Thyroid gland (tissue), 4 donors: ENCODE measurements around the gene ZBTB5. TPM values are rescaled to one million over a fixed set of nuclear protein-coding genes. Genes with fewer than 3 reads are reported as not detected.

ENCODE experiments used
- DNase-seq, 2 donors: peaks; one replicate each; pipeline ENCODE4 v3.0.0-alpha.2; 2019
- H3K27ac ChIP-seq, 3 donors: fragments of 200-600 bp; sonication (generic); 1 replicate in 2 of 3; 2 replicates in 1 of 3; pipeline ENCODE4 v1.5.1; 2016 to 2019; ENCODE audit warnings: mild to moderate bottlenecking in 1 of 3, moderate library complexity in 1 of 3
- H3K27me3 ChIP-seq: fragments of 200-600 bp; sonication (generic); one replicate; pipeline ENCODE4 v1.5.1; 2019
- H3K36me3 ChIP-seq, 2 donors: fragments of 200-600 bp; sonication (generic); one replicate each; pipeline ENCODE4 v1.5.1; 2016 to 2019
- H3K4me1 ChIP-seq, 2 donors: fragments of 200-600 bp; sonication (generic); one replicate each; pipeline ENCODE4 v1.5.1; 2017 to 2019
- H3K4me3 ChIP-seq, 3 donors: fragments of 200-600 bp; sonication (generic); replicated peaks in 1 of 3; 1 replicate in 2 of 3; 2 replicates in 1 of 3; pipeline ENCODE4 v1.5.1; 2016; ENCODE audit warnings: mild to moderate bottlenecking in 1 of 3
- H3K9me3 ChIP-seq: fragments of 200-600 bp; sonication (generic); one replicate; pipeline ENCODE4 v1.5.1; 2017
- CTCF ChIP-seq, 6 experiments: fragments of 200-600 bp in 3 of 6; fragments of 450-650 bp in 3 of 6; sonication (generic) in 3 of 6; IDR thresholded peaks; one replicate each; pipeline ENCODE4 v1.5.1; 2016 to 2019; ENCODE audit warnings: antibody characterized with exemption in 6 of 6, mild to moderate bottlenecking in 2 of 6, inconsistent platforms in 1 of 6, moderate library complexity in 1 of 6
- POLR2A ChIP-seq, 2 donors: fragments of 450-650 bp; IDR thresholded peaks; one replicate each; pipeline ENCODE4 v1.6.1; 2017; ENCODE audit warnings: antibody characterized with exemption in 2 of 2, mild to moderate bottlenecking in 2 of 2, moderate library complexity in 1 of 2
- WGBS, 2 donors: methylation state at CpG; one replicate each; pipeline ENCODE4 v1.1.5; 2017; 5-methylcytosine and 5-hydroxymethylcytosine counted together
- intact Hi-C: fragments of 100-400 bp; cut with DNase I; formaldehyde crosslinking; loops from one replicate; pipeline ENCODE4 v1.15.1; 2023
- total RNA-seq, 4 donors: library from RNA; depleted of rRNA; stranded (reverse); fragments of >200 nt; gene quantifications; one replicate each; pipeline ENCODE4 v1.2.3, GENCODE V29; 2016

Gene ZBTB5
- total RNA-seq, 4 donors from 2014 or later = 19.2 to 26.8 (median 22.3) TPM

- no peak for TF ChIP-seq POLR2A (IDR thresholded peaks at IDR 0.05)
- TF ChIP-seq CTCF (IDR thresholded peaks at IDR 0.05) = no peak
- Histone ChIP-seq H3K4me1 (no peaks in the 10 kb centered on the region), H3K27ac (no peak overlapping the region), H3K36me3 (peaks cover 16 to 19% of the 10 kb centered on the region in 2 donors), H3K4me3 (no peak overlapping the region), H3K27me3 (no peaks in the 10 kb centered on the region), H3K9me3 (no peaks in the 10 kb centered on the region)
- intact Hi-C loops = no loop called here
- DNase-seq = no peak
- WGBS, 2 donors = 88 to 95% methylated on average over 6 of the region's 6 CpGs
Observed at GRCh38 chr9:37445832-37446231, 19.4 kb downstream of the ZBTB5 start.

GRCh38 chr9:37444890-37445289, 20.4 kb downstream of the ZBTB5 start:
- no peak for TF ChIP-seq CTCF (IDR thresholded peaks at IDR 0.05)
- TF ChIP-seq POLR2A (IDR thresholded peaks at IDR 0.05) = no peak
- Histone ChIP-seq H3K4me3 (no peak overlapping the region), H3K27ac (no peak overlapping the region), H3K27me3 (no peaks in the 10 kb centered on the region), H3K4me1 (no peaks in the 10 kb centered on the region), H3K36me3 (peaks cover 24 to 27% of the 10 kb centered on the region in 2 donors), H3K9me3 (no peaks in the 10 kb centered on the region)
- intact Hi-C loops = no loop called here
- no peak for DNase-seq
- WGBS, 2 donors = 84 to 91% methylated on average over 2 of the region's 2 CpGs

GRCh38 chr9:37443566-37443965, 21.7 kb downstream of the ZBTB5 start:
- Histone ChIP-seq H3K36me3 (peaks cover 32 to 38% of the 10 kb centered on the region in 2 donors), H3K4me1 (no peaks in the 10 kb centered on the region), H3K27me3 (no peaks in the 10 kb centered on the region), H3K27ac (no peak overlapping the region), H3K4me3 (no peak overlapping the region), H3K9me3 (no peaks in the 10 kb centered on the region)
- intact Hi-C loops = no loop called here
- no peak for TF ChIP-seq CTCF (IDR thresholded peaks at IDR 0.05)
- no peak for TF ChIP-seq POLR2A (IDR thresholded peaks at IDR 0.05)
- no peak for DNase-seq
- WGBS, 2 donors = 94 to 95% methylated on average over 5 of the region's 5 CpGs

GRCh38 chr9:37442556-37442955, 22.7 kb downstream of the ZBTB5 start:
- DNase-seq = no peak
- Histone ChIP-seq H3K4me3 (no peak overlapping the region), H3K4me1 (no peaks in the 10 kb centered on the region), H3K36me3 (peaks cover 42 to 46% of the 10 kb centered on the region in 2 donors), H3K27me3 (no peaks in the 10 kb centered on the region), H3K27ac (no peak overlapping the region), H3K9me3 (no peaks in the 10 kb centered on the region)
- TF ChIP-seq CTCF (IDR thresholded peaks at IDR 0.05) (no peak), POLR2A (IDR thresholded peaks at IDR 0.05) (no peak)
- intact Hi-C loops = no loop called here
- 87 to 93% methylated on average over 2 of the region's 2 CpGs for WGBS, 2 donors

GRCh38 chr9:37441776-37442370, 23.4 kb downstream of the ZBTB5 start:
- intact Hi-C loops = no loop called here
- no peaks in the 10 kb centered on the region for H3K27me3 ChIP-seq
- no peak overlapping the region for H3K27ac ChIP-seq
- peaks cover 49 to 51% of the 10 kb centered on the region in 2 donors for H3K36me3 ChIP-seq
- TF ChIP-seq POLR2A (IDR thresholded peaks at IDR 0.05) (no peak), CTCF (IDR thresholded peaks at IDR 0.05) (no peak)
- 90 to 96% methylated on average over 19 of the region's 21 CpGs for WGBS, 2 donors
- H3K4me3 ChIP-seq = no peak overlapping the region
- no peak for DNase-seq
- H3K9me3 ChIP-seq = no peaks in the 10 kb centered on the region
- no peaks in the 10 kb centered on the region for H3K4me1 ChIP-seq
